Skeletal muscle tissue (tissue), 4 donors: Measurements from ENCODE around the gene PML. TPM values are rescaled to one million over a fixed set of nuclear protein-coding genes. Genes with fewer than 3 reads are reported as not detected.
A peak's percentile ranks its signal among the peaks of the same experiment; 100 is the strongest.

Source experiments
- H3K27ac ChIP-seq: one replicate; pipeline ENCODE4 v1.7.0; 2013; ENCODE audit warnings: mild to moderate bottlenecking, low read depth, low read length, inconsistent platforms
- H3K27me3 ChIP-seq, 3 donors: one replicate each; pipeline ENCODE4 v1.7.0; 2013; ENCODE audit warnings: low read length in 3 of 3; ENCODE audit not compliant: control insufficient read depth in 3 of 3, insufficient read depth in 3 of 3
- H3K36me3 ChIP-seq, 3 donors: one replicate each; pipeline ENCODE4 v1.7.0; 2013; ENCODE audit warnings: low read length in 3 of 3; ENCODE audit not compliant: control insufficient read depth in 3 of 3, insufficient read depth in 3 of 3
- H3K4me1 ChIP-seq, 3 donors: one replicate each; pipeline ENCODE4 v1.7.0; 2013; ENCODE audit warnings: low read length in 3 of 3, mild to moderate bottlenecking in 3 of 3; ENCODE audit not compliant: control insufficient read depth in 3 of 3, insufficient read depth in 3 of 3
- H3K4me3 ChIP-seq, 3 donors: one replicate each; pipeline ENCODE4 v1.7.0; 2013; ENCODE audit warnings: low read length in 3 of 3
- H3K9ac ChIP-seq, 3 donors: one replicate each; pipeline ENCODE4 v1.7.0; 2013; ENCODE audit warnings: low read length in 3 of 3, mild to moderate bottlenecking in 3 of 3, moderate library complexity in 2 of 3, low read depth in 1 of 3
- H3K9me3 ChIP-seq, 3 donors: one replicate each; pipeline ENCODE4 v1.7.0; 2013; ENCODE audit warnings: low read length in 3 of 3; ENCODE audit not compliant: control insufficient read depth in 3 of 3
- total RNA-seq: library from RNA; depleted of rRNA; stranded (reverse); fragments of >200 nt; gene quantifications from one replicate; pipeline ENCODE4 v1.2.3, GENCODE V29; 2014
- donor health status: Osteomylitis.

Gene PML
- total RNA-seq, 1 donor from 2014 or later: 14.1 TPM

- Histone ChIP-seq H3K4me1 (peaks cover 64 to 75% (median 72%) of the 10 kb centered on the region in 3 donors), H3K9ac (peak overlapping the region in 1 of 3 donors; percentile 32)
These were observed 10.7 kb upstream of the PML start for GRCh38 chr15:73983773-73984172.

GRCh38 chr15:73984208-73984979 lies 10.1 kb upstream of the PML start:
- H3K27me3 ChIP-seq: no peaks in the 10 kb centered on the region
- peaks cover 21 to 29% (median 26%) of the 10 kb centered on the region in 3 donors for H3K36me3 ChIP-seq
- H3K9me3 ChIP-seq: no peaks in the 10 kb centered on the region
- peak overlapping the region in 1 of 3 donors; percentile 40 for H3K9ac ChIP-seq
- no peak overlapping the region for H3K4me3 ChIP-seq
- H3K27ac ChIP-seq: peak overlapping the region; percentile 28
- peaks cover 68 to 81% (median 77%) of the 10 kb centered on the region in 3 donors for H3K4me1 ChIP-seq

More at GRCh38 chr15:73983773-73984172, 10.7 kb upstream of the PML start:
- peak overlapping the region; percentile 90 for H3K27ac ChIP-seq
- H3K9me3 ChIP-seq: no peaks in the 10 kb centered on the region
- no peaks in the 10 kb centered on the region for H3K27me3 ChIP-seq
- peaks cover 20 to 25% (median 23%) of the 10 kb centered on the region in 3 donors for H3K36me3 ChIP-seq
- H3K4me3 ChIP-seq: no peak overlapping the region

- H3K9me3 ChIP-seq: no peaks in the 10 kb centered on the region
- H3K27ac ChIP-seq: peak overlapping the region; percentile 28
- H3K27me3 ChIP-seq: no peaks in the 10 kb centered on the region
- H3K4me3 ChIP-seq: no peak overlapping the region
- H3K4me1 ChIP-seq: peaks cover 76 to 90% (median 86%) of the 10 kb centered on the region in 3 donors
- H3K36me3 ChIP-seq: peaks cover 21 to 29% (median 26%) of the 10 kb centered on the region in 3 donors
- peak overlapping the region in 2 of 3 donors; percentile 17 to 40 for H3K9ac ChIP-seq
These were observed 9.2 kb upstream of the PML start for GRCh38 chr15:73985101-73985873.

- Histone ChIP-seq H3K9me3 (no peaks in the 10 kb centered on the region), H3K4me1 (peaks cover 83 to 98% (median 95%) of the 10 kb centered on the region in 3 donors), H3K9ac (no peak overlapping the region), H3K27ac (peak overlapping the region; percentile 90), H3K4me3 (no peak overlapping the region), H3K27me3 (no peaks in the 10 kb centered on the region), H3K36me3 (peaks cover 21 to 31% (median 26%) of the 10 kb centered on the region in 3 donors)
These were observed 8.3 kb upstream of the PML start for GRCh38 chr15:73986055-73986775.

GRCh38 chr15:73986776-73987056 lies 7.8 kb upstream of the PML start:
- H3K9me3 ChIP-seq: no peaks in the 10 kb centered on the region
- no peak overlapping the region for H3K4me3 ChIP-seq
- peak overlapping the region in 1 of 3 donors; percentile 21 for H3K9ac ChIP-seq
- H3K27me3 ChIP-seq: no peaks in the 10 kb centered on the region
- peak overlapping the region; percentile 90 for H3K27ac ChIP-seq
- peaks cover 83 to 99% (median 95%) of the 10 kb centered on the region in 3 donors for H3K4me1 ChIP-seq
- peaks cover 21 to 31% (median 26%) of the 10 kb centered on the region in 3 donors for H3K36me3 ChIP-seq

- peak overlapping the region in 1 of 3 donors; percentile 13 for H3K4me3 ChIP-seq
- peak overlapping the region; percentile 90 for H3K27ac ChIP-seq
- no peaks in the 10 kb centered on the region for H3K27me3 ChIP-seq
- peaks cover 21 to 31% (median 26%) of the 10 kb centered on the region in 3 donors for H3K36me3 ChIP-seq
- peaks cover 0 to under 1% (median 0%) of the 10 kb centered on the region in 3 donors for H3K9me3 ChIP-seq
- H3K9ac ChIP-seq: peak overlapping the region in 1 of 3 donors; percentile 50
- peaks cover 78 to 95% (median 90%) of the 10 kb centered on the region in 3 donors for H3K4me1 ChIP-seq
These were observed 7.3 kb upstream of the PML start for GRCh38 chr15:73987250-73987649.

- Histone ChIP-seq H3K36me3 (peaks cover 21 to 31% (median 26%) of the 10 kb centered on the region in 3 donors), H3K27me3 (no peaks in the 10 kb centered on the region), H3K4me1 (peaks cover 78 to 95% (median 90%) of the 10 kb centered on the region in 3 donors), H3K27ac (peak overlapping the region; percentile 90), H3K9me3 (peaks cover 0 to 2% (median 0%) of the 10 kb centered on the region in 3 donors), H3K9ac (peak overlapping the region in 1 of 3 donors; percentile 19), H3K4me3 (no peak overlapping the region)
These were observed 6.7 kb upstream of the PML start for GRCh38 chr15:73987681-73988444.

- H3K36me3 ChIP-seq: peaks cover 21 to 31% (median 24%) of the 10 kb centered on the region in 3 donors
- no peak overlapping the region for H3K4me3 ChIP-seq
- peaks cover 78 to 95% (median 90%) of the 10 kb centered on the region in 3 donors for H3K4me1 ChIP-seq
- peaks cover 0 to 2% (median 0%) of the 10 kb centered on the region in 3 donors for H3K9me3 ChIP-seq
- H3K9ac ChIP-seq: no peak overlapping the region
- H3K27ac ChIP-seq: peak overlapping the region; percentile 90
- no peaks in the 10 kb centered on the region for H3K27me3 ChIP-seq
These were observed 6.0 kb upstream of the PML start for GRCh38 chr15:73988445-73988969.
